RKO (cell line): ENCODE results near the gene XYLT1.
"Not testable (repeated sequence)": the region's sequence is repeated elsewhere in the genome, so short reads cannot be mapped to it uniquely, and the experiment has no call there.

ENCODE experiments used
- DNase-seq: peaks from one replicate; pipeline ENCODE4 v3.0.0-alpha.2; 2016; ENCODE audit warnings: low spot score

Gene XYLT1

DNA sequence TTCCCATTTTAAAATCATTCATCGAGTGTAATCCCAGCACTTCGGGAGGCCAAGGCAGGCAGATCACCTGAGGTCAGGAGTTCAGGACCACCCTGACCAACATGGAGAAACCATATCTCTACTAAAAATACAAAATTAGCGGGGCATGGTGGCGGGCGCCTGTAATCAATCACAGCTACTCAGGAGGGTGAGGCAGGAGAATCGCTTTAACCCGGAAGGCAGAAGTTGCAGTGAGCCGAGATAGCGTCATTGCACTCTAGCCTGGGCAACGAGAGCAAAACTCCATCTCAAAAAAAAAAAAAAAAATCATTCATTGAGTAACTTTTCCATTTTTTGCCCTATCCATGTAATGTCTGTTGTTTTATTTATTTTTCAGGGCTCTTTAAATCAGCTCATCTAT lies 135.4 kb downstream of the XYLT1 start:
- DNase-seq: not testable (repeated sequence)

GRCh38 chr16:17334096-17334495 lies 136.7 kb downstream of the XYLT1 start:
- peak; percentile 67 for DNase-seq

DNA sequence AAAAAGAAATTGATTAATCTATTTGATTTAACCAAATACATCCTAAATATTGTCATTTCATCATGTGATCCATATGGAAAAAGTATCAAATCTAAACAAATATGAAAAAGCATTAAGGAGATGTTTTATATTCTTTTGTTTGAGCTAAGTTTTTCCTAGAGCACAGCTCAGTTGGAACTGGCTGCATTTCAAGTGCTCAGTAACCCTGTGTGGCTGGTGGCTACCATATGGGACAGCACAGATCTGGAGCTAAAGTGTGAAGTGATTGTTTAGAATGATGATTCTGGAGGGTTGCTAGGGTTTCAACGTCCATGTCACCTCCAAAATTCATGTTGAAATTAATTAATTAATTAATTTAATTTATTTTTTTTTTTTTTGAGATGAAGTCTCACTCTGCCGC lies 137.5 kb downstream of the XYLT1 start:
- no peak for DNase-seq

DNA sequence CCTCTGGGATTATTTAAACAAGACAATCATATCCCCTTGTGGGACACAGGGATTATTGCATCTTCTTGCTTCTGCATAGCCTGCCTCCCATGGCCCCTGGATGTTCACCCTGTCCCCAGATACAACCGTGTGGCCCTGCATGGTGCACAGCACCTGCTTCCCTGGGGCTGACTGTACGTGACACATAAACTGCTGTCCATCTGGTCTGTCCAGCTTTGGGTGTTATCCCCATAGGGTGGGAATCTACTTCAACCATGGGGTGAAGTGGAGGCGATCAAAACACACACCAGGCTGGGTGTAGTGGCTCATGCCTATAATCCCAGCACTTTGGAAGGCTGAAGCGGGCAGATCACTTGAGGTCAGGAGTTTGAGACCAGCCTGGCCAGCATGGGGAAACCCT lies 138.8 kb downstream of the XYLT1 start:
- DNase-seq: no peak

- DNase-seq: no peak
Observed at GRCh38 chr16:17331071-17331607, 139.6 kb downstream of the XYLT1 start.

DNA sequence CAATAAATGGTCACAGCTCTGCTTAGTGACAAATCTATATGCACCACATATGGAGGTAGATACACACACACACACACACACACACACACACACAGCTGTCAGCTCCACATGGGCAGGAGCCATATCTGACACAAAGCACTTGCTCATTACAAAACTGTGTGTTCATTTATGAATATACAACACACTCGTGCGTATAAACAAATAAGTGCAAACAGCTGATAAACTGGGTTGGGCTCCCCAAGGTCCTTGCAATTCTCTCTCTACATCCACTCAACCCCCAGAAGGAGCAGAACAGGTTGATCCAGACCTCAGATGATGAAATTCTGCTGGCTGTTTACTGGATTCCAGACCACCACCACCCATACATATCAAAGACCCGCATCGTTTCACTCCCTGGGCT lies 140.7 kb downstream of the XYLT1 start:
- no peak for DNase-seq

DNA sequence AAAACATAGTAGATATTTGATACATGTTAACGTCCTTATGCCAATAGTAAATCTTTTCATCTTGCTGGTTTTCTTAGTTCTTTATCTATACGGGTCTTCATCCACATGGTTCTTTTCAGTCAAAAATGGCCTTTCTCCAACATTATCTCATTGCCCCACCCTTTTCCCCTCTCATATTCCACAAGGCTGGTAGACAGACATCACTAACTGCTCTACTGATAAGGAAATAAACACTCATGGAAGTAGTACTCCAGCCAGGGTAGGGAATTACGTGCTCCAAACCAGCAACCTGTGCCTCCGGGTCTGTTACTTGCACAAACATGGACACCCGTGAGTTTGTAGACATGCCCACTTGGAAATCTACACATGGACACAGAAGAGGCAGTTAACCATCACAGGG lies 141.4 kb downstream of the XYLT1 start:
- DNase-seq: no peak

- DNase-seq: no peak
Observed at GRCh38 chr16:17328932-17329331, 141.8 kb downstream of the XYLT1 start.

DNA sequence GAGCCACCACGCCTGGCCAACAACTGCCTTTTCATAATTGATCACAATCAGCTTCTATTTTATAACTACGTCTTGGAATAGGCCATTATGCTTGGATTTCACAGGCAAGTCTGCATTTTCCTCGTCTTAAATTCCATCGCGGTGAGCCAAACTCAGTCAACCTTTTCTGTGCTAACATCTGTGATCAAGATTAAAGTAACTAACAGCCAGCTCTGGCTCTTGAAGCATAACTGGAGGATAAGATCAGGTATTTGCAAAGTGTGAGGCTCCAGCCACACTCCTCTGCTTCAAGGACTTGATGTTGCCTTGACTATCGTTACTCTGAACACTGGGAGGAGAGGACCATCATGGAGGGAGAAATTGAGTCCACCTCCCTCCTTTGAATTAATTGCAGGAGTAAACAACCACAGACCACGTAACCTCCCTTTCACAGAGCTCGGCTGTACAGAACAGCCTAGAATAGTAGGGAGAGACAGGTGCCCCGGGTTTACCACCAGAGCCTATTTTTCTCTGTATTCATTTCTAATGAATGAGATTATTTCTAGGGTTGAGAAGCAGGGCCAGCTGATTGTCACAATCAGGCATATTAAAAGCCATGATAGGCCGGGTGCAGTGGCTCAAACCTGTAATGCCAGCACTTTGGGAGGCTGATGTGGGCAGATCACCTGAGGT lies 143.0 kb downstream of the XYLT1 start:
- DNase-seq: no peak

DNA sequence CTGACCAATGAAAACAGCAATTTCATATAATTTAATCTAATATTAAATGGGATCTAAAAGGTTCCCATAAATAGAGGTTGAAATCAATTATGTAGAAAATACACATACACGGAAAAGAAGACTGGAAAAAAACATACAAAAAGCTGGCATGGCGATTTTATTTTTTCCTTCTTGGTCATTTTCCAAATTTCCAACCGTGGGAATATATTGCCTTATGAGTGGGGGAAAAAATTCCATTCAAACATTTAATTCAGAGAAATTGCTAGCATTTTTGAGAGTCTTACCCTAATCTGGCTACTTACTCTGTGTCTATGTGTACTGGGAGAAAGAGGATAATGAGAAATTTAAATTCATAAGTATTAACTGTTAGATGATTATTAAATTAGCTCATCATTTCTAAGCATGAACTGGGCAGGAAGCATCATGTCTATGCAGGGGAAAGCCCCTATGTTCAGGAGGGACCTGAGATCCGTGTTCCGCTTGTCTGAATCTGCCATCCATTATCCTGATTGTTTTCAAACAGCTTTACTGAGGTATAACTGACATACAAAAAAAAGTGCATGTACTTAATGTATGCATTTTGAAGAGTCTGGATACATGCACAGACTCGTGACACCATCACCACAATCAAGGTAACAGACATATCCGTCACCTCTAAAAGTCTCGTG lies 145.2 kb downstream of the XYLT1 start:
- DNase-seq: no peak

- DNase-seq: no peak
Observed at GRCh38 chr16:17324451-17324850, 146.3 kb downstream of the XYLT1 start.

DNA sequence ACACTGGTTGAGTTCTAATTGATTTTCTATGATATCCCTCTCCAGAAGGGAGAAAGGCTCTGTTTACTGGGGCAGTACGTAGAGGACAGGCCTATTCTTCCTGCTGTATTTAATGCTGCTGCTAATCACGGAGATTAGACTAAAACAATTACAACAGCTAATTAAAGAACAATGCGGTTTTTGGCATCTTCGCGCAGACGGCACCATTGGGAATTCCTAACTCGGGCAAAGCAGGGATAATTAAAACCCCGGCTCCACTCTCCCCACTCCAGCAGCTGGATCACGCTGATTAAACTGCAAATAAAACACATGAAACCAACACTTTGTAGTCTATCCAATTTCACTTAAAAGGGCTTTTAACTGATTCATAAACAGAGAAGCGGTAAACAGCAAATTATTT lies 147.6 kb downstream of the XYLT1 start:
- no peak for DNase-seq

GRCh38 chr16:17321824-17322223 lies 148.9 kb downstream of the XYLT1 start:
- no peak for DNase-seq

DNA sequence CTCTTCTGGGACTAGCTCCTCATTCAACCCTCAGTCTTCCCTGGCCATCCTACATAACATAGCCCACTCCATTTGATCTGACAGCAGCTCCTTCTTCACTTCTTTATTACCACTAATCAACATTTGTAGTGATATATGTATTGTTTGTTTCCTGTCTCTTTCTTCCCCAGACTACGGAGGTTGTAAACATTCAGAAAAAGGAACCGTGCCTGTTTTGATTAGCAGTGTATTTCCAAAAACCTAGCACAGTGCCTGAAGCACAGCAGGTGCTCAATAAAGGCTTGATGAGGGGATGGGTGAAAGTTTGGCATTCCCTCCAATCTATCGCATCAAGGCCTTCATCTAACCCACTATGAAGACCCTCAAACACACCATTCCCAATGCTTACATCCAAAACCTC lies 150.8 kb downstream of the XYLT1 start:
- DNase-seq: no peak

GRCh38 chr16:17318238-17318637 lies 152.5 kb downstream of the XYLT1 start:
- no peak for DNase-seq

DNA sequence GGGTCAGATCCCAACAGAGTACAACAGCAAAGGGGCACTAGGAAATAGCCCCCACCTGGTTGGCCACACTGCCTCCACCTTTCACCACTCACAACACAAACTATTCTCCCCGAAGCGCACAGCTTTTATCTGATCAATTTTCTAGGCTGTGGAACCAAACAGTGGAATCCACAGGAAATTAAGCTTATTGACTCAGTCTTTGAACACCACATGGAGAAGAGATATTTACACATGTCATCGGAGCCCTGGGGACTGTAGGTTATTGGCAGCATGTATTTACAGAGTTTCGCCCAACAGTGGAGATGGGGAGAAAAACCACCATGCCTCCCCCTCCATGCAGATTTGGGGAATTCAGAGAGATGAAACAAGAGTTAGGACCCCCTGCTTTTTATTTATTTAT lies 154.8 kb downstream of the XYLT1 start:
- DNase-seq: no peak

GRCh38 chr16:17313793-17314547 lies 156.8 kb downstream of the XYLT1 start:
- DNase-seq: no peak

GRCh38 chr16:17313085-17313611 lies 157.6 kb downstream of the XYLT1 start:
- no peak for DNase-seq

DNA sequence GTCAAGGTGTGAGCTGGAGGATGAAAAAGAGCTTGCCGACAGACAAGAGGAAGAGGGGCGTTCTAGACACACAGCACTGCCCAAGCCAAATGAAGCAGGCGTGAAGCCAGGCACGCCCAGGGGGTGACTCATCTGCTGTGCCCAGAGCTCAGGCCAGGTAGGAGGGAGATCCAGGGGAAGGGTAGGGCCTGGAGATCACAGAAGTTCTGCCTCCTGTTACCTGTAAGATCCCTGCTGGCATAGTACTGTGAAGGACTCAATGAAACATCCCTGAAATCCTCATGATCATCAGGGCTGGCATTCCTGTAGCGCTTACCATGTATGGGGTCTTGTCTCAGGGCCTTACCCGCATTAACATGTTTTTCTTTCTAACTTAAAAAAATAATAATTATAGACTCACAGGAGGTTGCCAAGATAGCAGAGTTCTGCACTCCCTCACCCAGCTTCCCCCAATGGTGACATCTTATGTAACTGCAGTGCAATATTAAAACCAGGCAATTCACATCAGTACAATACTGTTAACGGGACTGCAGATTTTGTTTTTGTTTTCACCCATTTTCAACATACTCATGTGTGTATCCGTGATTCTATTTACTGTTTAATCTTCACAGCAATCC lies 158.6 kb downstream of the XYLT1 start:
- DNase-seq: no peak

GRCh38 chr16:17311333-17312093 lies 159.2 kb downstream of the XYLT1 start:
- DNase-seq: no peak

DNA sequence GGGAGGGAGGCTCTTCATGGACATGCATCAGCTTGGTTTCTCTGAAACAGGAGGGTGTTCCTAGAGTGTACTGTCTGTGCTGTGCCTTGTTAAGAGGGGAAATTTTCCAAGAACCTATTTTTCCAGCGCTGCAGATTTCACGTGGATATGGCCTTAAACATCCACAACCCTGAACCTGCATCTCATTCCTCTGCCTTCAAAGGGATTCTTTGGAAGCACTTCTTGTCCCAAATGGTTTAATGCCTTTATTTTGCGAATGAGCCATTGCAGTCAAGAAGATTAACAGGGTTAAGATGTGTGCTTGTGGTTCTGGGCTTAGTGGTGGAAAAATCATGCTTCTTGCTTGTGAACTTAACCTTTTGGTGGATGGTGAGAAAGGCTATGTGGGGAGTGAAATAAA lies 161.2 kb downstream of the XYLT1 start:
- DNase-seq: no peak

GRCh38 chr16:17308186-17308585 lies 162.6 kb downstream of the XYLT1 start:
- no peak for DNase-seq
